HepG2 (cell line): ENCODE measurements around the gene DYNC1I2. TPM values are rescaled to one million over a fixed set of nuclear protein-coding genes. Genes with fewer than 3 reads are reported as not detected.
A peak's percentile ranks its signal among the peaks of the same experiment; 100 is the strongest.

Experiments used
- ATAC-seq: fragments of 200-7000 bp; cut with Tn5 transposase; 3 replicates; pipeline ENCODE4 v1.9.1; 2020; ENCODE audit warnings: mild to moderate bottlenecking, moderate library complexity
- BruUV-seq: library from RNA; stranded (reverse); fragments of 400-500 nt; replicated peaks from 2 replicates; lab custom pipeline; 2021; lab: Mats Ljungman, UMichigan
- CTCF ChIA-PET: fragments of 300-600 bp; formaldehyde crosslinking; extraction: SDS; loops from one replicate; lab custom pipeline; 2021; ENCODE audit warnings: low total read pairs, inconsistent platforms, low intra/inter-chr PET ratio; lab: Yijun Ruan, JAX
- POLR2A ChIA-PET: fragments of 350-600 bp; sonication (Branson Sonifier 250); formaldehyde crosslinking; loops from one replicate; lab custom pipeline; 2020; ENCODE audit warnings: antibody characterized with exemption, inconsistent platforms; lab: Yijun Ruan, JAX
- DNase-seq: peaks from one replicate; pipeline ENCODE4 v3.0.0-alpha.2; 2015; ENCODE audit warnings: low spot score
- FAIRE-seq: peaks from 3 replicates; lab custom pipeline; 2011; peaks lifted over from hg19 to GRCh38; lab: Jason Lieb, UNC
- H2AFZ ChIP-seq: one replicate; pipeline ENCODE4 v1.6.1; 2011; ENCODE audit warnings: low read length, inconsistent platforms
- H3K27ac ChIP-seq: fragments of 300-600 bp; 3 replicates; pipeline ENCODE4 v1.8.0; 2011; ENCODE audit warnings: mixed run types, mild to moderate bottlenecking, mixed read lengths, low read length, inconsistent platforms; ENCODE audit not compliant: insufficient read depth; ENCODE audit errors: extremely low read length
- H3K27me3 ChIP-seq, 2 experiments: fragments of 200-600 bp in 1 of 2; 2 replicates in 1 of 2; 3 replicates in 1 of 2; pipeline versions ENCODE4 v1.6.0 to v1.8.0; 2011; ENCODE audit warnings: low read length in 2 of 2, mild to moderate bottlenecking in 2 of 2, moderate library complexity in 2 of 2, inconsistent platforms in 1 of 2; ENCODE audit not compliant: insufficient read depth in 2 of 2, control insufficient read depth in 1 of 2
- H3K36me3 ChIP-seq, 2 experiments: fragments of 200-600 bp in 1 of 2; replicated peaks in 1 of 2; 2 replicates in 1 of 2; 3 replicates in 1 of 2; pipeline versions ENCODE4 v1.5.1 to v1.8.0; 2011; ENCODE audit warnings: low read length in 2 of 2, inconsistent platforms in 1 of 2; ENCODE audit not compliant: insufficient read depth in 2 of 2, control insufficient read depth in 1 of 2
- H3K4me1 ChIP-seq: 2 replicates; pipeline ENCODE4 v1.5.1; 2012; ENCODE audit warnings: low read length, inconsistent platforms; ENCODE audit not compliant: insufficient read depth
- H3K4me2 ChIP-seq: 2 replicates; pipeline ENCODE4 v1.6.0; 2011; ENCODE audit warnings: low read depth, low read length, inconsistent platforms
- H3K4me3 ChIP-seq, 3 experiments: fragments of 200-600 bp in 1 of 3; sonication (generic), shearing (Covaris generic) in 1 of 3; replicated peaks in 1 of 3; 2 replicates each; pipeline ENCODE4 v1.5.1; 2011 to 2016; ENCODE audit warnings: low read length in 3 of 3, inconsistent platforms in 2 of 3, low read depth in 2 of 3, mild to moderate bottlenecking in 2 of 3, control low read depth in 1 of 3, mixed read lengths in 1 of 3; ENCODE audit not compliant: insufficient read depth in 1 of 3
- H3K79me2 ChIP-seq: one replicate; pipeline ENCODE4 v1.6.1; 2011; ENCODE audit warnings: low read length, inconsistent platforms; ENCODE audit not compliant: insufficient read depth
- H3K9ac ChIP-seq: 2 replicates; pipeline ENCODE4 v1.6.0; 2011; ENCODE audit warnings: mild to moderate bottlenecking, low read depth, low read length, inconsistent platforms; ENCODE audit not compliant: insufficient read depth
- H3K9me3 ChIP-seq: 2 replicates; pipeline ENCODE4 v1.5.1; 2012; ENCODE audit warnings: mild to moderate bottlenecking, low read length
- H4K20me1 ChIP-seq: 2 replicates; pipeline ENCODE4 v1.6.0; 2011; ENCODE audit warnings: inconsistent platforms, mild to moderate bottlenecking, low read length, moderate library complexity; ENCODE audit not compliant: insufficient read depth
- AKAP8 ChIP-seq: sonication (generic); formaldehyde crosslinking; IDR thresholded peaks from 2 replicates; pipeline ENCODE4 v1.5.1; 2020; ENCODE audit warnings: mild to moderate bottlenecking, missing genetic modification reagents
- CBFB ChIP-seq: sonication (generic); formaldehyde crosslinking; IDR thresholded peaks from 2 replicates; pipeline ENCODE4 v1.4.0; 2020; ENCODE audit warnings: missing genetic modification reagents
- FOXK1 ChIP-seq: sonication (generic); formaldehyde crosslinking; IDR thresholded peaks from 2 replicates; pipeline ENCODE4 v1.4.0; 2020; ENCODE audit warnings: low read depth, missing genetic modification reagents, borderline replicate concordance
- GPBP1L1 ChIP-seq: sonication (generic); formaldehyde crosslinking; IDR thresholded peaks from 2 replicates; pipeline ENCODE4 v1.5.0; 2020; ENCODE audit warnings: mild to moderate bottlenecking, missing genetic modification reagents
- HDAC1 ChIP-seq: sonication (generic); formaldehyde crosslinking; IDR thresholded peaks from 2 replicates; pipeline ENCODE4 v1.5.1; 2020; ENCODE audit warnings: mild to moderate bottlenecking, missing genetic modification reagents
- HDAC6 ChIP-seq: fragments of 200-600 bp; sonication (generic); IDR thresholded peaks from 2 replicates; pipeline ENCODE4 v1.7.0; 2017; ENCODE audit warnings: mild to moderate bottlenecking, antibody characterized with exemption, low read length, low read depth
- JDP2 ChIP-seq: sonication (generic); formaldehyde crosslinking; IDR thresholded peaks from 2 replicates; pipeline ENCODE4 v1.8.1; 2022; ENCODE audit warnings: missing genetic modification reagents, borderline replicate concordance
- KDM5A ChIP-seq: fragments of 200-600 bp; sonication (generic); IDR thresholded peaks from 2 replicates; pipeline ENCODE4 v1.7.0; 2018; ENCODE audit warnings: antibody characterized with exemption, mild to moderate bottlenecking, low read length, borderline replicate concordance
- MAFG ChIP-seq: sonication (generic); formaldehyde crosslinking; IDR thresholded peaks from 2 replicates; pipeline ENCODE4 v1.5.1; 2020; ENCODE audit warnings: mild to moderate bottlenecking, missing genetic modification reagents
- RAD21 ChIP-seq: fragments of 450-650 bp; formaldehyde crosslinking; IDR thresholded peaks from 2 replicates; pipeline ENCODE4 v1.5.0; 2020; ENCODE audit warnings: mild to moderate bottlenecking
- RFX1 ChIP-seq: fragments of 450-650 bp; IDR thresholded peaks from 2 replicates; pipeline ENCODE4 v1.6.1; 2017
- RORA ChIP-seq: sonication (generic); formaldehyde crosslinking; IDR thresholded peaks from 2 replicates; pipeline ENCODE4 v1.5.0; 2020; ENCODE audit warnings: mild to moderate bottlenecking, missing genetic modification reagents, moderate library complexity
- SMARCC2 ChIP-seq: fragments of 450-650 bp; IDR thresholded peaks from 2 replicates; pipeline ENCODE4 v1.6.1; 2017; ENCODE audit warnings: antibody characterized with exemption, mild to moderate bottlenecking
- SMC3 ChIP-seq: IDR thresholded peaks from 2 replicates; pipeline ENCODE4 v1.6.1; 2011; ENCODE audit warnings: low read length, improper control_type of control experiment
- ZBTB20 ChIP-seq: sonication (generic); formaldehyde crosslinking; IDR thresholded peaks from 2 replicates; pipeline ENCODE4 v1.8.1; 2023; ENCODE audit warnings: missing genetic modification reagents, low read depth, mild to moderate bottlenecking, borderline replicate concordance
- ZNF138 ChIP-seq: sonication (generic); formaldehyde crosslinking; IDR thresholded peaks from 2 replicates; pipeline ENCODE4 v1.5.0; 2020; ENCODE audit warnings: mild to moderate bottlenecking, low read depth, missing genetic modification reagents
- ZNF383 ChIP-seq: sonication (generic); formaldehyde crosslinking; IDR thresholded peaks from 2 replicates; pipeline ENCODE4 v1.4.0; 2020; ENCODE audit warnings: missing genetic modification reagents, mild to moderate bottlenecking, borderline replicate concordance
- ZNF44 ChIP-seq: sonication (generic); formaldehyde crosslinking; IDR thresholded peaks from 2 replicates; pipeline ENCODE4 v1.5.1; 2020; ENCODE audit warnings: mild to moderate bottlenecking, missing genetic modification reagents
- ZNF513 ChIP-seq: sonication (generic); formaldehyde crosslinking; conservative IDR thresholded peaks from 2 replicates; pipeline ENCODE4 v1.5.0; 2020; ENCODE audit warnings: missing genetic modification reagents
- ZNF530 ChIP-seq: sonication (generic); formaldehyde crosslinking; IDR thresholded peaks from 2 replicates; pipeline ENCODE4 v1.5.0; 2020; ENCODE audit warnings: low read depth, mild to moderate bottlenecking, missing genetic modification reagents
- ZNF768 ChIP-seq: sonication (generic); formaldehyde crosslinking; IDR thresholded peaks from 2 replicates; pipeline ENCODE4 v1.4.0; 2020; ENCODE audit warnings: missing genetic modification reagents
- WGBS: methylation state at CpG from one replicate; pipeline ENCODE4 v1.1.6; 2017; ENCODE audit warnings: low lambda C conversion rate; 5-methylcytosine and 5-hydroxymethylcytosine counted together
- in situ Hi-C: cut with HindIII; loops from 2 replicates; pipeline ENCODE4 v1.10.0; 2017; ENCODE audit warnings: low pct_unique_long_range_greater_than_20kb; ENCODE audit not compliant: extremely low pct_ligation_motif_present
- intact Hi-C: fragments of 100-400 bp; cut with micrococcal nuclease; formaldehyde crosslinking; loops from one replicate; pipeline ENCODE4 v1.10.0; 2022; ENCODE audit not compliant: unreplicated experiment
- polyA plus RNA-seq, 8 experiments: library from polyadenylated mRNA; depleted of rRNA in 3 of 8; stranded (reverse) in 7 of 8; unstranded in 1 of 8; fragments of >200 nt; fragmentation: Illumina TruSeq in 4 of 8; extraction: Trizol in 4 of 8; gene quantifications; 2 replicates each; pipeline versions ENCODE4 v1.2.1 to v1.2.3, GENCODE V29; 2011 to 2016; ENCODE audit warnings: low read depth in 4 of 8, missing spikeins in 1 of 8, mixed read lengths in 1 of 8; ENCODE audit not compliant: insufficient read depth in 1 of 8
- total RNA-seq, 5 experiments: library from RNA; depleted of rRNA; stranded (reverse); fragments of >200 nt; fragmentation: Illumina TruSeq; extraction: Trizol; gene quantifications; 2 replicates each; pipeline ENCODE4 v1.2.3, GENCODE V29; 2016; ENCODE audit warnings: low read depth in 1 of 5

The DYNC1I2 gene
- total and polyA plus RNA-seq, 2 of the 13 experiments (the other 11 are each of a cell fraction or from before 2014, with no cell fraction given): 84.0 to 99.8 TPM

DNA sequence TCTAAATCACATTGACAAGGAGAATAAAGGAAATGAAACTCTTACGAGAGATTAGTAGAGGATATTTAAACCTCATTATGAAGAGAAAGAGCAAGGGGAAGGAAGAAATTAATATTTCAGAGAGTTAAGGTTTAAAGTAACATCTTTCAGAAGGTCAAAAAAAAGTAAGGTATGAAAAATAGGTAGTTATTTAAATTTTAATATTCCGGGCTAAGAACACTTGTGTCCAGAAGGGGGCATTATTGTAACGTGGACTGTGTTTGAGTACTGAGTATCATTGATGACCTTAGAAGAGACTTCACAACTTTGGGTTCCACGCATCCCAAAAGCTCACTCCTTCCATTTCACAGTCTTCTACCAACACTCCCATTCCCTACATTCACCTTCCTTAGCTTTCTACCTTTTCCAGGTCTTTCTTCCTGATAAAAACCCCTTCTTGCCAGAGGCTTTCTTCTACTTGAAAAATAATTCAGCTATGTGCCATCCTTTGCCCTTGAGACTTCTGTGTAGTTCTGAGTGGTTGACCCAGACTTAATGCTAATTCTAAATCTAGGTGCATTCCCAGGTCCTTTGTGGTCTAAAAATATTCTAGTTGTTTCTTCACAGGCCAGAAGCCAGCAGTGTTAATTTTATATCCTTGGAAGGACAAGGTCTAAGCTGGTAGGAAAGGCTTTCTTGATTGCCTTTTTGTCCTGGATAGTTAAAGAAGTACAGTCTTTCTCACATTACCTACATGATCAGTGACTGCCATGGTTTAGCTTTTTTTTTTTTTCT is 16.5 kb downstream of the DYNC1I2 start:
- BruUV-seq: no TSS peak
- H3K9me3 ChIP-seq: no peaks in the 10 kb centered on the region
- H3K36me3 ChIP-seq: peaks cover 6 to 8% of the 10 kb centered on the region in 2 experiments
- in situ Hi-C loops: loop anchor here (5.0 kb wide), 1 partner anchor 404 kb away; no protein-coding TSS in a partner anchor
- H2AFZ ChIP-seq: no peak overlapping the region
- no peak overlapping the region for H3K9ac ChIP-seq
- intact Hi-C loops: loop anchor here (1.0 to 10.0 kb wide), 5 partner anchors 106 to 761 kb away; partner anchors contain the start of gene HAT1
- peak; percentile 69 for ATAC-seq
- H3K79me2 ChIP-seq: no peaks in the 10 kb centered on the region
- no peak overlapping the region for H3K4me3 ChIP-seq
- H3K27me3 ChIP-seq: no peaks in the 10 kb centered on the region
- WGBS: 62% methylated on average over 4 of the region's 4 CpGs
- POLR2A ChIA-PET: interaction anchor here (1.1 to 1.4 kb wide), 2 partner anchors 85 to 399 kb away, joined by 3 to 12 read pairs; partner anchors contain the start of gene DLX2
- 0 out of 2 replicates have a peak, but pooled peaks cover 2% of the 10 kb centered on the region for H4K20me1 ChIP-seq
- CTCF ChIA-PET: interaction anchor here (0.6 to 5.6 kb wide), 5 partner anchors 17 to 424 kb away, joined by 3 to 52 read pairs (median 11); partner anchors contain the start of genes DLX2 and DYNC1I2
- no peak overlapping the region for H3K27ac ChIP-seq
- peak; percentile 53 for DNase-seq
- FAIRE-seq: peak; percentile 40
- peaks cover 8% of the 10 kb centered on the region; the same call in 1 of the 2 replicates for H3K4me1 ChIP-seq
- H3K4me2 ChIP-seq: no peak overlapping the region
- no peak for TF ChIP-seq JDP2 (CRISPR knock-in tag)
- TF ChIP-seq SMC3: peak; percentile 77
- no peak for TF ChIP-seq ZNF138 (CRISPR knock-in tag)
- no peak for TF ChIP-seq ZNF383 (CRISPR knock-in tag)
- no peak for TF ChIP-seq FOXK1 (CRISPR knock-in tag)
- no peak for TF ChIP-seq MAFG (CRISPR knock-in tag)
- TF ChIP-seq RFX1: no peak
- TF ChIP-seq ZNF530 (CRISPR knock-in tag): no peak
- TF ChIP-seq RAD21: peak; percentile 73
- no peak for TF ChIP-seq CBFB (CRISPR knock-in tag)
- TF ChIP-seq ZNF768 (CRISPR knock-in tag): no peak
- no peak for TF ChIP-seq SMARCC2
- no peak for TF ChIP-seq HDAC1 (CRISPR knock-in tag)
- 0 out of 2 replicates have a peak, but pooled peaks have one; percentile 36 for TF ChIP-seq KDM5A
- TF ChIP-seq AKAP8 (CRISPR knock-in tag): no peak
- no peak for TF ChIP-seq RORA (CRISPR knock-in tag)
- no peak for TF ChIP-seq GPBP1L1
- TF ChIP-seq ZNF513 (CRISPR knock-in tag): no peak
- TF ChIP-seq HDAC6: no peak
- no peak for TF ChIP-seq ZBTB20 (CRISPR knock-in tag)
- TF ChIP-seq ZNF44 (CRISPR knock-in tag): no peak
